Skeletal muscle satellite cell (primary cell): ENCODE measurements around the gene SUN2.

Experiments
- H3K27me3 ChIP-seq: 2 replicates; pipeline ENCODE4 v1.7.0; 2013; ENCODE audit warnings: low read length; ENCODE audit not compliant: control insufficient read depth, insufficient read depth
- H3K36me3 ChIP-seq: 2 replicates; pipeline ENCODE4 v1.7.0; 2013; ENCODE audit warnings: mild to moderate bottlenecking, control low read depth, low read length; ENCODE audit not compliant: insufficient read depth
- H3K4me1 ChIP-seq: 2 replicates; pipeline ENCODE4 v1.7.0; 2013; ENCODE audit warnings: low read length; ENCODE audit not compliant: control insufficient read depth, insufficient read depth
- H3K4me2 ChIP-seq: 2 replicates; pipeline ENCODE4 v1.7.0; 2013; ENCODE audit warnings: mild to moderate bottlenecking, low read length
- H3K4me3 ChIP-seq: 2 replicates; pipeline ENCODE4 v1.7.0; 2013; ENCODE audit warnings: low read length
- H3K9ac ChIP-seq: 2 replicates; pipeline ENCODE4 v1.7.0; 2013; ENCODE audit warnings: mild to moderate bottlenecking, low read depth, low read length, moderate library complexity
- H3K9me3 ChIP-seq: replicated peaks from 2 replicates; pipeline ENCODE4 v1.7.0; 2013; ENCODE audit warnings: mild to moderate bottlenecking, control low read depth, low read length

Gene SUN2

GRCh38 chr22:38739300-38740055 lies 16.3 kb downstream of the SUN2 start:
- Histone ChIP-seq H3K9ac (no peak overlapping the region), H3K36me3 (peaks cover 88% of the 10 kb centered on the region), H3K4me2 (no peak overlapping the region), H3K4me3 (no peak overlapping the region), H3K27me3 (no peaks in the 10 kb centered on the region), H3K4me1 (peaks cover 3% of the 10 kb centered on the region), H3K9me3 (no peaks in the 10 kb centered on the region)

- no peak overlapping the region for H3K9ac ChIP-seq
Measured at GRCh38 chr22:38738475-38739070, 17.2 kb downstream of the SUN2 start.

GRCh38 chr22:38737302-38738060 lies 18.3 kb downstream of the SUN2 start:
- peaks cover 11% of the 10 kb centered on the region for H3K4me1 ChIP-seq
- H3K9ac ChIP-seq = no peak overlapping the region
- H3K4me3 ChIP-seq = no peak overlapping the region
- no peak overlapping the region for H3K4me2 ChIP-seq
- no peaks in the 10 kb centered on the region for H3K9me3 ChIP-seq
- peaks cover 93% of the 10 kb centered on the region for H3K36me3 ChIP-seq
- H3K27me3 ChIP-seq = no peaks in the 10 kb centered on the region

More at GRCh38 chr22:38738475-38739070, 17.2 kb downstream of the SUN2 start:
- peaks cover 10% of the 10 kb centered on the region for H3K4me1 ChIP-seq
- H3K4me2 ChIP-seq = no peak overlapping the region
- H3K9me3 ChIP-seq = no peaks in the 10 kb centered on the region
- peaks cover 95% of the 10 kb centered on the region for H3K36me3 ChIP-seq
- H3K4me3 ChIP-seq = no peak overlapping the region
- H3K27me3 ChIP-seq = no peaks in the 10 kb centered on the region

GRCh38 chr22:38736257-38736570 lies 19.6 kb downstream of the SUN2 start:
- H3K4me1 ChIP-seq = peaks cover 11% of the 10 kb centered on the region

GRCh38 chr22:38735465-38736256 lies 20.1 kb downstream of the SUN2 start:
- no peak overlapping the region for H3K4me3 ChIP-seq
- no peak overlapping the region for H3K9ac ChIP-seq
- H3K9me3 ChIP-seq = no peaks in the 10 kb centered on the region
- H3K36me3 ChIP-seq = peaks cover 84% of the 10 kb centered on the region
- H3K4me1 ChIP-seq = peaks cover 11% of the 10 kb centered on the region
- H3K27me3 ChIP-seq = no peaks in the 10 kb centered on the region
- H3K4me2 ChIP-seq = no peak overlapping the region

More at GRCh38 chr22:38736257-38736570, 19.6 kb downstream of the SUN2 start:
- no peaks in the 10 kb centered on the region for H3K27me3 ChIP-seq
- H3K36me3 ChIP-seq = peaks cover 85% of the 10 kb centered on the region
- H3K4me3 ChIP-seq = no peak overlapping the region
- no peak overlapping the region for H3K4me2 ChIP-seq
- no peak overlapping the region for H3K9ac ChIP-seq
- no peaks in the 10 kb centered on the region for H3K9me3 ChIP-seq

- peaks cover 84% of the 10 kb centered on the region for H3K36me3 ChIP-seq
- H3K27me3 ChIP-seq = no peaks in the 10 kb centered on the region
- H3K4me2 ChIP-seq = no peak overlapping the region
- no peak overlapping the region for H3K4me3 ChIP-seq
- H3K9ac ChIP-seq = no peak overlapping the region
- peaks cover 11% of the 10 kb centered on the region for H3K4me1 ChIP-seq
- no peaks in the 10 kb centered on the region for H3K9me3 ChIP-seq
Measured at GRCh38 chr22:38735126-38735464, 20.7 kb downstream of the SUN2 start.

GRCh38 chr22:38734421-38735100 lies 21.2 kb downstream of the SUN2 start:
- Histone ChIP-seq H3K9me3 (no peaks in the 10 kb centered on the region), H3K4me1 (peaks cover 11% of the 10 kb centered on the region), H3K27me3 (no peaks in the 10 kb centered on the region), H3K9ac (no peak overlapping the region), H3K4me2 (no peak overlapping the region), H3K36me3 (peaks cover 84% of the 10 kb centered on the region), H3K4me3 (no peak overlapping the region)

- Histone ChIP-seq H3K4me2 (no peak overlapping the region), H3K9me3 (no peaks in the 10 kb centered on the region), H3K36me3 (peaks cover 84% of the 10 kb centered on the region), H3K27me3 (no peaks in the 10 kb centered on the region), H3K4me1 (peaks cover 11% of the 10 kb centered on the region), H3K4me3 (no peak overlapping the region), H3K9ac (no peak overlapping the region)
Measured at GRCh38 chr22:38733724-38734381, 21.9 kb downstream of the SUN2 start.

GRCh38 chr22:38733329-38733723 lies 22.5 kb downstream of the SUN2 start:
- Histone ChIP-seq H3K36me3 (peaks cover 84% of the 10 kb centered on the region), H3K9ac (no peak overlapping the region), H3K4me1 (peaks cover 11% of the 10 kb centered on the region)

GRCh38 chr22:38732251-38732815 lies 23.5 kb downstream of the SUN2 start:
- peaks cover 8% of the 10 kb centered on the region for H3K4me1 ChIP-seq
- no peaks in the 10 kb centered on the region for H3K9me3 ChIP-seq
- H3K4me2 ChIP-seq = no peak overlapping the region
- peaks cover 84% of the 10 kb centered on the region for H3K36me3 ChIP-seq
- no peak overlapping the region for H3K9ac ChIP-seq
- H3K27me3 ChIP-seq = no peaks in the 10 kb centered on the region
- no peak overlapping the region for H3K4me3 ChIP-seq

More at GRCh38 chr22:38733329-38733723, 22.5 kb downstream of the SUN2 start:
- Histone ChIP-seq H3K27me3 (no peaks in the 10 kb centered on the region), H3K4me2 (no peak overlapping the region), H3K9me3 (no peaks in the 10 kb centered on the region), H3K4me3 (no peak overlapping the region)
